Progenitor cell of endocrine pancreas (in vitro differentiated cells): ENCODE results near the gene ZNF765. TPM values are rescaled to one million over a fixed set of nuclear protein-coding genes. Genes with fewer than 3 reads are reported as not detected.
"Not testable (repeated sequence)": the region's sequence is repeated elsewhere in the genome, so short reads cannot be mapped to it uniquely, and the experiment has no call there.

Experiments used
- DNase-seq: peaks from one replicate; pipeline ENCODE4 v3.0.0; 2021; ENCODE audit warnings: low spot score; ENCODE audit not compliant: unreplicated experiment
- H3K27ac Mint-ChIP-seq: 2 replicates; pipeline ENCODE4 v1.8.0; 2021; ENCODE audit warnings: mild to moderate bottlenecking, moderate library complexity, mixed read lengths
- H3K27me3 Mint-ChIP-seq: 2 replicates; pipeline ENCODE4 v1.8.0; 2021; ENCODE audit warnings: mixed read lengths
- H3K36me3 Mint-ChIP-seq: 2 replicates; pipeline ENCODE4 v1.8.0; 2022; ENCODE audit warnings: mixed read lengths; ENCODE audit not compliant: insufficient read depth
- H3K4me1 Mint-ChIP-seq: 2 replicates; pipeline ENCODE4 v1.8.0; 2021; ENCODE audit warnings: low read depth, mixed read lengths
- H3K4me3 Mint-ChIP-seq: 2 replicates; pipeline ENCODE4 v1.8.0; 2021; ENCODE audit warnings: low read depth, mild to moderate bottlenecking, moderate library complexity, mixed read lengths
- H3K9me3 Mint-ChIP-seq: 2 replicates; pipeline ENCODE4 v1.8.0; 2021; ENCODE audit warnings: low read depth, mixed read lengths
- total RNA-seq: library from RNA; stranded (reverse); gene quantifications from 2 replicates; pipeline ENCODE4 v1.2.1, GENCODE V29; 2021
- TF ChIP-seq, protein P1 (sequence below): fragments of 200-600 bp; sonication (generic); IDR thresholded peaks from one replicate; pipeline ENCODE4 v1.5.0; 2021; ENCODE audit warnings: antibody characterized with exemption, mild to moderate bottlenecking; ENCODE audit not compliant: unreplicated experiment

ZNF765 gene
- total RNA-seq, 1 donor from 2014 or later: 29.8 TPM

- no peak overlapping the region for H3K4me3 Mint-ChIP-seq
- no peaks in the 10 kb centered on the region for H3K4me1 Mint-ChIP-seq
- no peak overlapping the region for H3K27ac Mint-ChIP-seq
- TF ChIP-seq, protein P1, sequence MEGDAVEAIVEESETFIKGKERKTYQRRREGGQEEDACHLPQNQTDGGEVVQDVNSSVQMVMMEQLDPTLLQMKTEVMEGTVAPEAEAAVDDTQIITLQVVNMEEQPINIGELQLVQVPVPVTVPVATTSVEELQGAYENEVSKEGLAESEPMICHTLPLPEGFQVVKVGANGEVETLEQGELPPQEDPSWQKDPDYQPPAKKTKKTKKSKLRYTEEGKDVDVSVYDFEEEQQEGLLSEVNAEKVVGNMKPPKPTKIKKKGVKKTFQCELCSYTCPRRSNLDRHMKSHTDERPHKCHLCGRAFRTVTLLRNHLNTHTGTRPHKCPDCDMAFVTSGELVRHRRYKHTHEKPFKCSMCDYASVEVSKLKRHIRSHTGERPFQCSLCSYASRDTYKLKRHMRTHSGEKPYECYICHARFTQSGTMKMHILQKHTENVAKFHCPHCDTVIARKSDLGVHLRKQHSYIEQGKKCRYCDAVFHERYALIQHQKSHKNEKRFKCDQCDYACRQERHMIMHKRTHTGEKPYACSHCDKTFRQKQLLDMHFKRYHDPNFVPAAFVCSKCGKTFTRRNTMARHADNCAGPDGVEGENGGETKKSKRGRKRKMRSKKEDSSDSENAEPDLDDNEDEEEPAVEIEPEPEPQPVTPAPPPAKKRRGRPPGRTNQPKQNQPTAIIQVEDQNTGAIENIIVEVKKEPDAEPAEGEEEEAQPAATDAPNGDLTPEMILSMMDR: no peak
- H3K27me3 Mint-ChIP-seq: no peaks in the 10 kb centered on the region
- H3K9me3 Mint-ChIP-seq: peaks cover 23% of the 10 kb centered on the region
- DNase-seq: no peak
- peaks cover 40% of the 10 kb centered on the region for H3K36me3 Mint-ChIP-seq
Observed at GRCh38 chr19:53388168-53388567, 6.8 kb upstream of the ZNF765 start.

- Mint-ChIP-seq H3K9me3 (peaks cover 15% of the 10 kb centered on the region), H3K27me3 (no peaks in the 10 kb centered on the region), H3K27ac (no peak overlapping the region), H3K4me3 (no peak overlapping the region), H3K36me3 (peaks cover 33% of the 10 kb centered on the region), H3K4me1 (peaks cover 2% of the 10 kb centered on the region)
- TF ChIP-seq, protein P1: no peak
- DNase-seq: no peak
Observed at GRCh38 chr19:53388904-53389303, 6.0 kb upstream of the ZNF765 start.

DNA sequence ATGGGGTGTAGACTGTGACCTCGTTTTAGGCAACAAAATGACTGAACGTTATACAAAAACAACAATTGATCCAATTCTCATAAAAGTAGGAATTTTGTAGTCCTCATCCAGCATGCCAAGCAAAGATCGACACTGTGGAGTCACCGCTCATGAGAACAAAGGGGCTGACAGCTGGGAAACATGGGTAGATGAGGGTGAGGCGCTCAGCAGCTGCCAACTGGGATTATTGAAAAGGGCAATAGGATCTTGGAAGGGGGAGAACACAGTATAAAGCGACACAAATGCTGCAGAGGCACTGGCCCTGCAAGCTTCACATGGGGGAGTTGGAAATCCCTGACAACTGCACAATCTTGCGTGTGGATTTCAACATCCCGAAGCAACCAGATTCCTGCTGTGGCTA is 5.4 kb upstream of the ZNF765 start:
- Mint-ChIP-seq H3K4me3 (peak overlapping the region; percentile 24), H3K27me3 (no peaks in the 10 kb centered on the region), H3K4me1 (peaks cover 3% of the 10 kb centered on the region), H3K36me3 (peaks cover 30% of the 10 kb centered on the region), H3K9me3 (peaks cover 14% of the 10 kb centered on the region), H3K27ac (peak overlapping the region; percentile 69)
- TF ChIP-seq, protein P1: no peak
- no peak for DNase-seq

DNA sequence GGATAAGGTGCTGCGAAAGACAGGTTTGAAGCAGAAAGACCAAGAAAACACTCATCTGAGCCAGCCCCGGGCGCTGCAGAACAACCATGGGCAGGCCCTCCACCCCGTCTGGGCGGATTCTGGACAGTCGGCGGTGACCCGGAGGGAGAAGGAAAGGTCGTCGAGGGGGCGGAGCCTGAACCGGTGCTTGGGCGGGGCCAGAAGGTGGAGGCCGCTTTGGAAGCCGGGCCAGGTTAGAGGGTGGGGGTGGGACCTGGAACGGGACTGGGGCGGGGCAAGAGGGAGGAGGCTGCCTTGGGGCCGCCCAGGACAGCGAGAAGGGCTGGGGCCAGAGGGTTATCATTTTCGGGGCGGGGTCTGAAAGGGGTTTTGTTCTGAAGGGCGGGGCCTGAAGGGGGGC is 5.0 kb upstream of the ZNF765 start:
- TF ChIP-seq, protein P1: no peak
- peaks cover 10% of the 10 kb centered on the region for H3K9me3 Mint-ChIP-seq
- H3K4me1 Mint-ChIP-seq: peaks cover 6% of the 10 kb centered on the region
- peaks cover 26% of the 10 kb centered on the region for H3K36me3 Mint-ChIP-seq
- no peaks in the 10 kb centered on the region for H3K27me3 Mint-ChIP-seq
- H3K27ac Mint-ChIP-seq: peak overlapping the region; percentile 69
- no peak overlapping the region for H3K4me3 Mint-ChIP-seq
- no peak for DNase-seq

DNA sequence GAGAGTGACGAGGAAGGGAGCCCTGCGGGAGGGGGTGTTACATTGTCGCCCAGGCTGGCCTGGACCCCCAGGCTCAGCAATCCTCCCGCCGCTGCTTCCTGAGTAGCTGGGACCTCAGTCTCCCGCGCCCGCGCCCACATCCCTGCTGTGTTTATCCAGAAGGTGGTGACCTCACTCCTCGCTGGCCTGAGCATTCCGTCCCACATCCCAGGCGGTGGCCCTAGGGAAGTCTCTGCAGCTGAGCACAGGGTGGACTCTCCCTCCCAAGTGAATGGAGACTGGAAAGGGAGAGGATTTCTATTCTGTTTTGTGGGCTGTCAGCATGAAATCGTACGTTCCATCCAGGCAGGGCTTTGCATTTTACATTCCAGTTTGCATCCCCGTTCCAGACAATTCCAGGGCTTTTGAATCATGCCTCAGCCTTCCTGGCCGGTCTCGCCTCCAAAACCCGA is 401 bp upstream of the ZNF765 start:
- TF ChIP-seq, protein P1: no peak
- H3K27ac Mint-ChIP-seq: peak overlapping the region; percentile 99
- DNase-seq: peak; percentile 34
- H3K4me1 Mint-ChIP-seq: peaks cover 23% of the 10 kb centered on the region
- H3K9me3 Mint-ChIP-seq: peaks cover 3% of the 10 kb centered on the region
- no peaks in the 10 kb centered on the region for H3K27me3 Mint-ChIP-seq
- peaks cover 8% of the 10 kb centered on the region for H3K36me3 Mint-ChIP-seq
- H3K4me3 Mint-ChIP-seq: peak overlapping the region; percentile 98

DNA sequence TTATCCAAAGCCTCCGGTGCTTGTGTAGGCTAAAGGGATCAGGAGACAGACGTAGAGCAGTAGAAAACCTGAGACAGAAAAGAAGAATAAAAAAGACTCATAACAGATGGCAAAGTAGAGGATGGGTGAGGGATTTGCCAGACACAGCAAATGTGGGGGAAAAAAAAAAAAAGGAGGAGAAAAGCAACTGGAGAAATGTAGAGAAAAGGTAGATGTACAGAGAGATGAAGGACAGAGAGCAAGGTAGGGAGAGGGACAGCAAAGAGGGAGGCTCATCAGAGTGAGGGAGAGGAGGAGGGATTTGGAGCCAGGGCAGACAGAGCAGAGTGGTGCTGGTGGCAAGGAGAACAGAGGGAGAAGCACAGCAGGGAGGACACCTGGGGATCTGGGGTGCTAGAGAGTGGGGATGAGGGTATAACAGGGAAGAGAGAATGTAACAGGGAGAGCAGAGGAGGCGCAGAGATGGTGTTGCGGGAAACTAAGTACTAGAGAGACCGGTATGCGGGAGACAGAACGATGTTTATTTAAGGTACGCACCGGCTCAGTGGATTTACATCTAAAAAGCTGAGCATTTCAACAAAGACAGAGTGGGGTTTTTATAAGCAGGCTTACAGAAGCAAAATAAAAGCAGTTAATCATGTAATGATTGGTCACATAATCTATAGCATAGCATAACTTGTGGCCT is 1.0 kb downstream of the ZNF765 start:
- not testable (repeated sequence) for H3K27me3 Mint-ChIP-seq, H3K9me3 Mint-ChIP-seq, DNase-seq
- Mint-ChIP-seq H3K4me3 (peak overlapping the region; percentile 98), H3K36me3 (peaks cover 12% of the 10 kb centered on the region), H3K4me1 (peaks cover 23% of the 10 kb centered on the region), H3K27ac (peak overlapping the region; percentile 99)
